ENCODE results near the gene MYO16.
"Not testable (repeated sequence)": the region's sequence is repeated elsewhere in the genome, so short reads cannot be mapped to it uniquely, and the experiment has no call there.

Gene MYO16

DNA sequence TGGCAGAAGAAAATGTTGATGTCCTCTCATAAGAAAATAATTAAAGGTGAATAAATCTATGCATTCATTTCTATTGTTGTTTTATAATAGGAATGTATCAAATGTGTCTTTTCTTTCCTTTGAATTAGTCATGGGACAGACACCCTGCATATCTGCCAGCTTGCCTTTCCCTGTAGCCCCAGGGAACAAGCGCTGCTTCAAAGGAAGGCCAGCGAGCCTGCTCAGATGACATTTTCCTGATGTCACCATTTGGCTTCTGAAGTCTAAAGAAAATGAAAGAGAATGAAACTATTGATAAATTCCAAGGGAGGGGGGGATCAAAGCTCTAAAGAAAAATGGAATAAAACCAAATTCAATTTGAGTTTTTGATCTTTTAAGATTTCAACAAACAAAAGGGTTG lies 582.2 kb downstream of the MYO16 start:
- no peak for DNase-seq

DNA sequence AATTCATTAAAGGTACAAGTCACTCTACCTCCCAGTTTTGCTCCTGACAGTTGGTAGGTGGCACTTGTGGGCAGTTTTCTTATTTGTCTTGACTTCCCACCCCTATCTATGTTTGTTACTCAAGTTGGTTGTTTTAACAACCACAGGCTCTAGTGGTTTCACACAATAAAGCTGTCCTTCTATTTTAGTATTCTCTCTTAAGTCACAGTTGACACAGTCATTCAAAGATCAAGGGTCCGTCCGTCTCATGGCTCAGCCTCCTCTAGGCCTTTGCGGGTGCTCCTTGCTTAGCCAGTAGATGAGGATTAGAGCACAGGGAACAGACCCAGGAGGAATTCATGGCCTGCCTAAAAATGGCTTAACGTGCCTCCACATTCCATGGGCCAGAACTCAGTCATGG lies 583.2 kb downstream of the MYO16 start:
- no peak for DNase-seq

DNA sequence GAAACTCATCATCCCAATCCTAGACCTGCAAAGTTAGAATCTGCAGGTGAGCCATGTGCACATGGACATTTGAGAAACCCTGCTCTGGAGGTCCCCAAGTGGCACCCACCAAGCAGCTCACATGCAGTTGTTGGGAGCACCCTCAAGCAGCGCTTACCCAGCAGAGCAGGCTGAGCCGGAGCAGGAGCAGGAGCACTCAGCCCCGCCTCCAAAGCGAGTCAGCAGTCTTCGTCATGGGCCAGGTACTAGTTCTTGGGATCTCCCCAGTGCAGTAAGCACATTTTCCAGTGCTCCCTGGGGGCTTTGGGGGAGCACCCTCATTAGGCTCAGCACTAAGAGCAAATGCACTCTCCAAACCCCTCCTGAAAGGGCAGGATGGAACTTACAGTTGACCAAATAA lies 584.3 kb downstream of the MYO16 start:
- no peak for DNase-seq

- no peak for DNase-seq
These were observed 585.0 kb downstream of the MYO16 start for GRCh38 chr13:109214393-109214792.

DNA sequence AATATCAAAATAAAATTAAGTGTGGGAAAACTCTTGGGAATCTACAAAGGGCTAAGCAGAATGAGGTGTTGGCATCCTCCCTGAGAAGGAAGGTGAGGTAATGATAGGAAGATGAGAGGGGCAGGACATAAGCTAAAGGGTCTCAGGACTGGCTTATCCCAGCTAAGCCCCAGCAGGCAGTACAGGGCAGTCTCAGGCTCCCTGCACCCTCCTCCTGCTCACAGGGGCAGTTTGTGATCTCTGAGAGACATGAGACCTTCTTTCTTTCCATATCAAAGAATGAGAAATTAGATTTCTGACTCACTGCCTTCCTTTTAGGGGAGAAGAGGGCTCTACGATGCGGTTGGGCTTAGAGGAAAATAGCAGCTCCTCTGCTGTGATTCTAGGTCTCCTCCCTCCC lies 586.0 kb downstream of the MYO16 start:
- DNase-seq, result no peak

DNA sequence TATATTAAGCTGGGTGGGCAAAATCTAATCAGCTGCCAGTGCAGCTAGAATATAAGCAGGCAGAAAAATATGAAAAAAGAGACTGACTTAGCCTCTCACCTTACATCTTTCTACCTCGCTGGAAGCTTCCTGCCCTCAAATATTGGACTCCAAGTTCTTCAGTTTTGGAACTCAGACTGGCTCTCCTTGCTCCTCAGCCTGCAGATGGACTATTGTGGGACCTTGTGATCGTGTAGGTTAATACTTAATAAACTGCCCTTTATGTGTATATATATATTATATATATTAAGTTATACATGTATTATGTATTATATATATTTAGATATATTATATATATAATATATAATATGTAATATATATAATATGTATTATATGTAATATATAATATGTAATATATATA lies 588.1 kb downstream of the MYO16 start:
- not testable (repeated sequence) for DNase-seq

- DNase-seq, result no peak
These were observed 591.2 kb downstream of the MYO16 start for GRCh38 chr13:109220631-109221030.

DNA sequence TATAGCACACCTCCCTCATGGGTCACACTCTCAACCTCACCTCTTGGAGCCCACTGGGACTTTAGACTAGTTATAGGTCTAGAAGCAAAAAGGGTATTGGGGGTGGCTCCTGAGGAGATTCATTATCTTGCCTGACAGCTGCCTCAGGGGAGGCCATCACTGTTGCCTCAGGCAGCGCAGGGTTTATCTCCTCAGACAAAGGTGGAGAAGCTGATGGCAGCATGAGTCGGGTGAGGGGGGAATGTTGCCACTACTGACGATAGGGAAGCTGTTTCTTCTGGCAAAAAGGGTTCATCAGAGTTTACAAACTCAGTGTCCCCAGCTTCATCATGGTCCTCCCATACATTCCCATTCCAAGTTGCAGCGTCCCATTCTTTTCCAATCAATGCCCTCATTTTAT lies 594.6 kb downstream of the MYO16 start:
- DNase-seq, result no peak

GRCh38 chr13:109226631-109227030 lies 597.2 kb downstream of the MYO16 start:
- DNase-seq, result no peak

- no peak for DNase-seq
These were observed 598.0 kb downstream of the MYO16 start for GRCh38 chr13:109227344-109227940.

DNA sequence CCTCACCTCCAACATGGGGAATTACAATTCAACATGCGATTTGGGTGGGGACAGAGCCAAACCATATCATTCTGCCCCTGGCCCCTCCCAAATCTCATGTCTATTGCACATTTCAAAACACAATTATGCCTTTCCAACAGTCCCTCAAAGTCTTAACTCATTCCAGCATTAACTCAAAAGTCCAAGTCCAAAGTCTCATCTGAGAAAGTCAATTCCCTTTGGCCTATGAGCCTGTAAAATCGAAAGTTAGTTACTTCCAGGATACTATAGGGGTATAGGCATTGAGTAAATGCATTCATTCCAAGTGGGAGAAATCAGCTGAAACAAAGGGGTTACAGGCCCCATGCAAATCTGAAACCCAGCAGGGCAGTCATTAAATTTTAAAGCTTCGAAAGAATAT lies 598.8 kb downstream of the MYO16 start:
- no peak for DNase-seq

DNA sequence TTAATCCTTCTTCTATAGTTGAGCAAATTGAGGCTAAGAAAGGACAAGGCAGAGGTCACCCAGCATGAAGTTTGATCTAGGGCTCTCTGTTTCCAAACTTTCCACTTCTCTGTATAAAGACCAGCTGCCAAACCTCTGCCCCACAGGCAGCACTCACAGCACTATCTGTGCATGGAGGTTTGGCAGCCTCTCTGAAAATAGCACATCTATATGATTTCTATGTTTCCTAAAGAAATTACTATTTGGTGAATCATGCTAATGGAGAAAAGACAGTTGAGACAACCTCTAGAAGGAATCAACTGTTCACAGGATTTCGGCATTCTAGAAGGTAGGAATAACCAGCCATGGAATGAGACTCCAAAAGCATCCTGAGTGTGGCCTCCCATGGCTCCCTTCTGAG lies 602.5 kb downstream of the MYO16 start:
- DNase-seq, result no peak

DNA sequence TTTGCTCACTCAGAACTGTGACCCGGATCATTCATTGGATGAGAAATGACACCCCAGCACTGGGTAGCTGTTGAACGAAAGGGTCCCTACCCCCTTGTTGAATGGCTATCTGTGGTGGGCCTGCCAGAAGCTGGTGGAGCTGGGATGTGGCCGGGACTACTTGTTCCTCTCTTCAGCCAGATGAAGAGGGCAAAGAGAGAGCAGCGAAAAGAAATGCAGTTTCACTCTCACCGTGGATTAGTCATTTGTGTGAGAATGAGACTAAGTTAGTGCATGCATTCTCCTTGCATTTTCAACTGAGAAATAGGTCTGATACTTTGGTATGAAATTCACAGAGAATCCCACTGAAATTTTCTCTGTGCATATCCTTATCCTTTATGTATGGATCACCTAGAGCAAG lies 603.9 kb downstream of the MYO16 start:
- no peak for DNase-seq

- no peak for DNase-seq
These were observed 606.5 kb downstream of the MYO16 start for GRCh38 chr13:109235901-109236300.

DNA sequence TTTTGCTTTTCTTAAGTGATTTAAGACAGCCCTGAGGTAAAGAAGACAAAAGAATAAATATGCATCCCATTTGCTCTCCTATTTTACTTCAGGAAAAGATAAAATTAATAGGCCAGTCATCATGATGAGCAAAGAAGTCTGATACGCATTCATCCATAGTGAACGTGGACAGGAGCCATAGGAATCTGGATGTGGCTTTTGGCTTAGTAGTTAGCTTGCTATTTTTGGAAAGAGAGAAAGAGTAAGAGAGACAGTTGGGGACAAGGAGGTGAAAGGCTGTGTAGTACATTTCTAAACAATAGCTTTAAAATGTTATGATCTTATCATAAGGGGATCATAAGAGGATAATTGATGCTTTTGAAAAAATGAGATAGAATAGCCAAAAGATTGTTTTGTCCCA lies 611.7 kb downstream of the MYO16 start:
- no peak for DNase-seq

DNA sequence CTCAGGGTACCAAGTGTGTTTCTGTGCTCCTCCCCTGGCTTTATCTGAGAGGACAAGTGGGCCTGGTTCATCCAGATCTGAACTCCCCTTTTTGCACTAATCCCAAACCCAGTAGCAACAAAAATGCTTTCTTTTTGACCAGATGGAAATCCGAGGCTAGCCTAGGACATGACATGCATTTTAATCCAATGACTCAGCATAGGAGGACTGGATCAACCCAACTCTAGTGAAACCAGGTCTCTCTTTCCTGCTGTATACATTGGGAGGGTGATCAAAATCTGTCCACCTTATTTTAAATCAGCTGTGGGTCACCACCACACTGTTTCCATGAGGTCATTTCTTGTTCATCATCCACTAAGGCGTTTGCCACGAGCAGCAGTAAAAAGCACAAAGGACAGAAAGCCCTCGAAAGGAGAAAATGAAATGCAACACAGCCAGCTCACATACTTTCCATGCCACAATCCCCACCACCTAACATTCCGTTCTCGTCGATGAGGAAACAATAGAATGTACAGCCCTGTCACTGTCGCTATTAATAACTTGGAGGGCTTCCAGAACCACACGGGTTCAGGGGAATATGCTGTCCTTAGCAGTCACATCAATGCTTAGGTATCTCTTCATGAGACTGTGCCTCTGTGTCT lies 614.0 kb downstream of the MYO16 start:
- no peak for DNase-seq

- no peak for DNase-seq
These were observed 615.2 kb downstream of the MYO16 start for GRCh38 chr13:109244566-109244965.

DNA sequence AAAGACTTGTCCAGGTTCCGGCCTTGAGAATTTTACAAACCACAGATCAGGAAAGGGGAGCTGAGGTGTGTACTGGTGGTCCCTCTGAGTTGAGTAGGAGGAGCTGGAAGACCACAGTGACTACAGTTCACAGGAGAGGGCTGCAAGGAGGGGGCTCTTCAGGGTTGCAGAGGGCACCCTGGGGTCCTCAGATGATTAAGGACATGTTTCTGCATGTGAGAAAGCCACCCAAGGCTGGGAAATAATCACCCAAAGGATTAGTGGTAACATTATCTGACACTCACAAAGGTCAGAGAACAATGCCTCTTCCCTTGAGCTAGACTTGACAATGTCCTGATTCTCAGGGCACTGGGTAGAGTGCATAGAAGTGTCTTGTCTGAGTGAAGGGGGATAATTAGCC lies 616.6 kb downstream of the MYO16 start:
- no peak for DNase-seq

DNA sequence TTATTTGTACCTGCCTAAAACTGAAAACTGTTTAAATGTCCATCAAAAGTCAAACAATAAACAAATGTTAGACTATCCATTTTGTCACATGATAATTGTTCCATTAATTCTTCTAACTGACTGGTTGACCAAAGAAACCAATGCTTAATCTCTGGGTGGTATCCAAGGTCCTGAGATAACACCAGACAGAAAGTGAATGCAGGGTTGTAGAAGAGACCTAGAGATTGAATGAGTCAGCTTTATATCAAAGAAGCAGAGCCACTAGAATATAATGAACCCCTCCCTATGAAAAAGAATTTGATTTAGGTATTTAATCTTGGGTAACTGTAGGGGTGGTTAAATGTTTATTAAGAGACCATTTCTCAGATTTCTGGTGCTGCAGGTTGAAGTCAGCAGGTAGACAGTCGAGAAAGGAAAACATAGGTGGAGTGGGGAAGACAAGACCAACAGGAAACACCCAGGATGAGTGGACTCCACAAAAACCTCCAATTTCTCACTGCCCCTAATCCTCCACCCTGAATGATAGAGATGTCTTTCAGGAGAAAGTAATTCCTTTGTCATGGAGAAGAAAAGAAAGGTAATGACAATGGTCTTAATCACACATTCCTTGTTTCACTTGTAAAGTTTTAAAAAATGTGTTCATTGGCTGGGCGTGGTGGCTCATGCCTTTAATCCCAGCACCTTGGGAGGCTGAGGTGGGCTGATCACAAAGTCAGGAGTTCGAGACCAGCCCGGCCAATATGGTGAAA lies 620.5 kb downstream of the MYO16 start:
- DNase-seq, result no peak

- no peak for DNase-seq
These were observed 622.5 kb downstream of the MYO16 start for GRCh38 chr13:109251956-109252355.

DNA sequence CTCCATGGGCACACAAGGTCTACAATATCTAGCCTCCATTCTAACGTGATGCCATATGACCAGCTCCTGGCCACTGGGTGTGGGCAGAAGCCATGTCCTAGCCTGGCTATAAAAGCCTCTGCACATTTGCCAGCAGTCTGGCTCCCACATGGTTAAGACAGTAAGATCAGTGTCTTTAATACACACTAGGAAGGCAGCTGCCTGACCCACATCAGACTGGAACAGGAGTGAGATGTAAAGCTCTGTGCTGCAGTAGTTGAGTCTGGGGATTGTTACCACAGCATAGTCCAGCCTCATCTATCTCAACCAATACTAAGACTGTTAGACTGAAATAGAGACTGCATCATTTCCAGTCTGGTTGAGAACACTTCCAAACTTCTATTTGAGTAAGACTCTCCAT lies 623.9 kb downstream of the MYO16 start:
- DNase-seq, result no peak

- no peak for DNase-seq
These were observed 624.9 kb downstream of the MYO16 start for GRCh38 chr13:109254274-109254673.

- no peak for DNase-seq
These were observed 625.9 kb downstream of the MYO16 start for GRCh38 chr13:109255141-109255856.

Measured in NCI-H1930 (cell line).